Measurements from ENCODE around the gene AFF1.

DNA sequence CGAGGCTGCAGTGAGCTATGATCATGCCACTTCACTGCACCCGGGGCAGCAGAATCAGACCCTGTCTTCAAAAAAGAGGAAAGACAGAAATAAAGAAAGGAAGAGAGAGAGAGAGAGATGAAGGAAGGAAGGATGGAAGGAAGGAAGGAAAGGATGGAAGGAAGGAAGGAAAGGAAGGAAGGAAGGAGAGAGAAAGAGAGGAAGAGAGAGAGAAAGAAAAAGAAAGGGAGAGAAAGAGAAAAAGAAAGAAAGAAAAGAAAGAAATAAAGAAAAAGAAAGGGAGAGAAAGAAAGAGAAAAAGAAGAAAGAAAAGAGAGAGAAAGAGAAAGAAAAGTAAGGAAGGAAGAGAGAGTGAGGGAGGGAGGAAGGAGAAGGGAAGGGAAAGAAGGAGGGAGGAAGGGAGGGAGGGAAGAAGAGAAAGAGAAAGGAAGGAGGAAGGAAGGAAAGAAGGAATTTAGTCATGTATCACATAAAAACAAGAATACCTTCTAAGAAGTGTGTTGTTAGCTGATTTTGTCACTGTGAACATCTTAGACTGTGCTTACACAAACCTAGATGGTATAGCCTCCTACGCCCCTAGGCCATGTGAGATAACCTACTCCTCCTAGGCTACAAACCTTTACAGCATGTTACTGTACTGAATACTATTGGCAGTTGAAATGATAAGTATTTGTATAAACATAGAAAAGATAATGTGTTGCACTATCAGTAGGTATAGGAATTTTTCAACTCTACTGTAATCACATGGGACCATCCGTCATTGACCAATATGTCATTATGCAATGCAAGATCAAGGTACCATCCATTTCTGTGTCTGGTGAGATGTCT is 17.4 kb upstream of the AFF1 start:
- TF ChIP-seq POLR2A (IDR thresholded peaks at IDR 0.05) (no peak), POLR2AphosphoS5 (IDR thresholded peaks at IDR 0.05) (no peak)

All from gastroesophageal sphincter (tissue), 2 donors.